ENCODE results near the gene TUBG1.
A peak's percentile ranks its signal among the peaks of the same experiment; 100 is the strongest.

The TUBG1 gene

DNA sequence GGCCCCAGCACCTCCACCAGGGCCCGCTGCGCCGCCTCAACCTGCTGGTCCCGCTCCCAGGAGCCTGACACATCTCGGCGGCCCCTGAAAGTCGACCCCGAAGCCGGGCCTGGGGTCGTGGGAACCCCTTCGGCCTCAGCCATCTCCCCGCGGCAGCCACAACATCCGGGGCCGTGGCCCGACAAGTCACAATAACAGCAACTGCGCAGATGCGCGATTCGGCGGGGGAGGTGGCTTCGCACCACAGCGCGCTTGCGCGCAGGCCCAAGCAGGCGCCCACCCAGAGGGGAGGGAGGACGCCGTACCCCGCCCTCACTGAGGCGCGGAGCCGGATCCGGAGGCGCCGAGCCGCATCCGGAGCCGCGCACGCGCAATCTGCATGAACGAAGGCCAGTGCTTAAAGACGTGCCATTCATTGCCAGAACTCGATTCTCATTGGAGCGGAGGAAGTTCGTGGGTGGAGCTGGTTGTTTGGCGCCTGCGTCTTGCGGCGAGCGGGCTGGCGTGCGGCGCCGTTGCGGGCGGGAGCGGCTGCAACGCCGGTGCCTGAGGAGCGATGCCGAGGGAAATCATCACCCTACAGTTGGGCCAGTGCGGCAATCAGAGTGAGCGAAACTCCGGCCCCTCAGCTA lies at the start of gene TUBG1, which contains the start of gene RETREG3:
Gene TUBG1 (plus strand): TSS at position 502 of the 632 bp plus-strand sequence. CDS start 55 bp downstream, at position 557.
Gene RETREG3 (minus strand): TSS at position 193 of the 632 bp plus-strand sequence. CDS start 50 bp downstream, at position 143.
- peaks cover 33% of the 10 kb centered on the region for H3K36me3 Mint-ChIP-seq (ENCODE audit: low read depth)

DNA sequence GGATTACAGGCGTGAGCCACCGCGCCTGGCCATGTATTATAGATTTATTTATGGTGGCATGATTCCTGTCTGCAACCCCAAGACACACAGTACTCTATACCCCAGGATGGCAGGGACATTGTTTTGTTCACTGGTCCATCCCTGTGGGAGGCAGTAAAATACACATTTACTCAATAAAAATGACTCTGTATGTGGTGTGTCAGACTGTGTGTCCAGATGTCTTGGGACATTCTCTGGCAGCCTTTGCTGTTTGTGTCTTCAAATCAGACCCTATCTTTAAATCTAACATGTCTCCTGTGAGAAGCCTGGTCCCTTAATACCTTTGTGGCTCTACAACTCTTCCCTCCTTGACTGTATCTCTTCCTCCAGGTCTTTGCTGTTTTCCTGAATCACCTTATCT lies 49.2 kb upstream of the TUBG1 start:
- Mint-ChIP-seq H3K4me1 (ENCODE audit: low read depth) (peaks cover 36% of the 10 kb centered on the region), H3K36me3 (ENCODE audit: low read depth) (peaks cover 10% of the 10 kb centered on the region), H3K9me3 (no peaks in the 10 kb centered on the region), H3K4me3 (no peak overlapping the region), H3K27ac (peak overlapping the region; percentile 7), H3K27me3 (no peaks in the 10 kb centered on the region)

More for the DNA sequence above, at the start of gene TUBG1, which contains the start of gene RETREG3:
- Mint-ChIP-seq H3K4me1 (ENCODE audit: low read depth) (peaks cover 47% of the 10 kb centered on the region), H3K27ac (peak within 1 kb of the TSS; percentile 95), H3K9me3 (no peaks in the 10 kb centered on the region), H3K27me3 (no peaks in the 10 kb centered on the region), H3K4me3 (peak within 1 kb of the TSS; percentile 98)

DNA sequence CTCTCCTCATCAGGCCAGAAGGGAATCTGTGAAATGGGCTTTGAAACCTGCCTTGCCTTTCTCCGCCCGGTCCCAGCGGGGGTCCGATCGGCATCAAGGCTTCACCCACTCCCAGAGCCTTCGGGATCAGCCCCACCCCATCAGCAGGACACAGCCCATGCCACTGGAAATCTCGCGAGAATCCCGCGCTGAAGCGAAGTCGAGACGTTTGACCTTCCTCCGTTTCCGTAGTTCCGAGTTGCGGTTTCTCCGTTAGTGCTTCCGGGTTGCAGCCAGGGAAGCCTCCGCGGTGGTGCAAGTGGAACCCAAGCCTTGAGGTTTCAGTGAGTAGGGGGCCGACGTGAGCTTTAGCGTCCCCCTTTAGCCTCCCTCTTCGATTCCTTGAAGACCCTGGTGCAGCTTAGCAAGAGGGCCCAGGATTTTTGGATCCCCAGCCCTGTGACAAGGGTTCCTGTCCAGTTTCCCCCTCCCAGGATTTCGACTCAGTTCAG lies 47.5 kb upstream of the TUBG1 start, which contains the start of gene COASY:
Gene COASY (plus strand): TSS at position 252 of the 491 bp plus-strand sequence. CDS start 475 bp downstream, outside the sequence.
- H3K4me1 Mint-ChIP-seq (ENCODE audit: low read depth): peaks cover 35% of the 10 kb centered on the region
- H3K9me3 Mint-ChIP-seq: no peaks in the 10 kb centered on the region
- H3K36me3 Mint-ChIP-seq (ENCODE audit: low read depth): peaks cover 14% of the 10 kb centered on the region
- H3K27me3 Mint-ChIP-seq: no peaks in the 10 kb centered on the region
- H3K27ac Mint-ChIP-seq: peak within 1 kb of the TSS; percentile 92
- peak within 1 kb of the TSS; percentile 95 for H3K4me3 Mint-ChIP-seq

DNA sequence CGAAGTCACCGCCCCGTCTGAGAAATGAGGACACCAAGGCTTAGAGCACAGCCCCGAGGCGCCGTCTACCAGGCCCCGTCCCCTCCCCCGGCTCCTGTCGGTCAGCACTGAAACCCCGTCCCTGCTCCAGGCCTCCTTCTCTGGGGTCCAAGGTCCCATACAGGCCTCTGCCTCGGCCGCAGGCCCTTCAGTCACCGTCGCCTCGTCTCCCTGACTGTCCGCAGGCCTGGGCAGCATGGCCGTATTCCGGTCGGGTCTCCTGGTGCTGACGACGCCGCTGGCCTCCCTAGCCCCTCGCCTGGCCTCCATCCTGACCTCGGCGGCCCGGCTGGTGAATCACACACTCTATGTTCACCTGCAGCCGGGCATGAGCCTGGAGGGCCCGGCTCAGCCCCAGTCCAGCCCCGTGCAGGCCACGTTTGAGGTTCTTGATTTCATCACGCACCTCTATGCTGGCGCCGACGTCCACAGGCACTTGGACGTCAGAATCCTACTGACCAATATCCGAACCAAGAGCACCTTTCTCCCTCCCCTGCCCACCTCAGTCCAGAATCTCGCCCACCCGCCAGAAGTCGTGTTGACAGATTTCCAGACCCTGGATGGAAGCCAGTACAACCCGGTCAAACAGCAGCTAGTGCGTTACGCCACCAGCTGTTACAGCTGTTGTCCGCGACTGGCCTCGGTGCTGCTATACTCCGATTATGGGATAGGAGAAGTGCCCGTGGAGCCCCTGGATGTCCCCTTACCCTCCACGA lies 46.9 kb upstream of the TUBG1 start:
- no peaks in the 10 kb centered on the region for H3K27me3 Mint-ChIP-seq
- H3K4me1 Mint-ChIP-seq (ENCODE audit: low read depth): peaks cover 37% of the 10 kb centered on the region
- peak overlapping the region; percentile 95 for H3K4me3 Mint-ChIP-seq
- peaks cover 14% of the 10 kb centered on the region for H3K36me3 Mint-ChIP-seq (ENCODE audit: low read depth)
- H3K9me3 Mint-ChIP-seq: no peaks in the 10 kb centered on the region
- H3K27ac Mint-ChIP-seq: peak overlapping the region; percentile 92

DNA sequence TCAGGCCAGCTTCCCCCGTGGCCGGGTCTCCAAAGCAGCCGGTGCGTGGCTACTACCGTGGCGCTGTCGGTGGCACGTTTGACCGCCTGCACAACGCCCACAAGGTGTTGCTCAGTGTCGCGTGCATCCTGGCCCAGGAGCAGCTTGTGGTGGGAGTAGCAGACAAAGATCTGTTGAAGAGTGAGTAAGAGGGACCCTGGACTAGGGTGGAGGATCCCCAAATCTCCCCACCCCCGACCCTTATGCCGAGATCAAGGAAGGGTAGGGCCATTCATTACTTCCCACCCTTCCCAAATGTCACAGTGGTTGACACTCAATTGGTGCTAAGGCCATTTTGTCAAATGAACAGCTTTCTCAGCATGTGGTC lies 46.4 kb upstream of the TUBG1 start:
- H3K27ac Mint-ChIP-seq: peak overlapping the region; percentile 92

DNA sequence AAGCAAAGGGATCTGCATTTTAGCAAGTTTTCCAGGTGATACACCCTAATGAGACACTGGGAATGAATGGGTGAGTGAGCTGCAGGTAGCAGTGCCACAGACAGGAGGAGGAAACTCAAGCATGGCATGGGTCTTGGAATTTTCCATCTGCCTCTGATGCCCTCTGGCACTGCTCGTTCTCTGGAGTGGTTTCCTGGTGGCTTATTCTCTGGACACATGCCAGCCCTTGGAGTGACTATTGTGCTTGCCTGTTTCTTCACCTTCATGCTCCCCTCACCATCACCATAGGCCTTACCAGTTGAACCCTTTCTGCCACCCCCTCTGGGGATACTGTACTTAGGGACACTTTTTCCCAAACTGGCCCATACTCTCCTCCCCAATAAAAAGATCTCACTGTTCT lies 45.9 kb upstream of the TUBG1 start:
- H3K36me3 Mint-ChIP-seq (ENCODE audit: low read depth): peaks cover 21% of the 10 kb centered on the region
- no peaks in the 10 kb centered on the region for H3K9me3 Mint-ChIP-seq
- no peaks in the 10 kb centered on the region for H3K27me3 Mint-ChIP-seq
- peaks cover 43% of the 10 kb centered on the region for H3K4me1 Mint-ChIP-seq (ENCODE audit: low read depth)
- H3K4me3 Mint-ChIP-seq: peak overlapping the region; percentile 95
- H3K27ac Mint-ChIP-seq: peak overlapping the region; percentile 92

More for the DNA sequence above, 46.4 kb upstream of the TUBG1 start:
- Mint-ChIP-seq H3K4me1 (ENCODE audit: low read depth) (peaks cover 41% of the 10 kb centered on the region), H3K36me3 (ENCODE audit: low read depth) (peaks cover 19% of the 10 kb centered on the region), H3K9me3 (no peaks in the 10 kb centered on the region), H3K4me3 (peak overlapping the region; percentile 95), H3K27me3 (no peaks in the 10 kb centered on the region)

DNA sequence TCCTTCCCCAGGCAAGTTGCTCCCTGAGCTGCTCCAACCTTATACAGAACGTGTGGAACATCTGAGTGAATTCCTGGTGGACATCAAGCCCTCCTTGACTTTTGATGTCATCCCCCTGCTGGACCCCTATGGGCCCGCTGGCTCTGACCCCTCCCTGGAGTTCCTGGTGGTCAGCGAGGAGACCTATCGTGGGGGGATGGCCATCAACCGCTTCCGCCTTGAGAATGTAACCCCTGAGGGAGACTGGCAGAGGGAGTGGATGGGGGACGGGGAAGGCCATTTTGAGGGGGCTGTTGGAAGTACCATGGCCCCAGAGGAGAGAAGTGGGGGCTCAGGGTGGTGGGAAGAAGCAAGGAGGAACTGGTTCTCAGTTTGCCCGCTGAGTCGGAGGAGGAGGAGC lies 45.5 kb upstream of the TUBG1 start:
- H3K36me3 Mint-ChIP-seq (ENCODE audit: low read depth): peaks cover 26% of the 10 kb centered on the region
- no peaks in the 10 kb centered on the region for H3K9me3 Mint-ChIP-seq
- peak overlapping the region; percentile 95 for H3K4me3 Mint-ChIP-seq
- H3K27me3 Mint-ChIP-seq: no peaks in the 10 kb centered on the region
- peaks cover 47% of the 10 kb centered on the region for H3K4me1 Mint-ChIP-seq (ENCODE audit: low read depth)
- H3K27ac Mint-ChIP-seq: peak overlapping the region; percentile 92

DNA sequence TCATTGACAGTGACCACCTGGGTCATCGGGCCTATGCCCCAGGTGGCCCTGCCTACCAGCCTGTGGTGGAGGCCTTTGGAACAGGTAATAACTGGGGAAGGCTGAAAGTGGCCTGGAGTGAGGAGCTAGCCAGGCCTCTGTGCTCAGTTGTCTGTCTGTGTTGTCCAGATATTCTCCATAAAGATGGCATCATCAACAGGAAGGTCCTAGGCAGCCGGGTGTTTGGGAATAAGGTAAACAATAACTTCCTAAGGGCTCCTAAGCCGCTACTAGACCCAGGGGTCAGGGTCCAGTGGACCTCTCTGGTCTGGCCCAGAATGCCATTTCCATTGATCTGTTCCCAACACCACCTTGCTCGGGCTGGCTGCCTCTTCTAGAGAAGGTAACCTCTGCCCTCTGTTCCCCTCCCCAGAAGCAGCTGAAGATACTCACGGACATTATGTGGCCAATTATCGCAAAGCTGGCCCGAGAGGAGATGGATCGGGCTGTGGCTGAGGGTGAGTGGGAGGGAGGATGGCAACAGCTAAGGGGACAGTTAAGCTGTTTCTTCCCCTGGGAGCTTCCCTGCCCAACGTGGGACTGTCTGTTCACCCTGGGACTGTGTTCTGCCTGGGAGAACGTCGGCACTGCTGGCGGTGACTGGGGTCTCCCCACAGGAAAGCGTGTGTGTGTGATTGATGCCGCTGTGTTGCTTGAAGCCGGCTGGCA lies 44.5 kb upstream of the TUBG1 start:
- peak overlapping the region; percentile 20 for H3K4me3 Mint-ChIP-seq
- H3K27ac Mint-ChIP-seq: peak overlapping the region; percentile 58
- no peaks in the 10 kb centered on the region for H3K9me3 Mint-ChIP-seq
- H3K36me3 Mint-ChIP-seq (ENCODE audit: low read depth): peaks cover 36% of the 10 kb centered on the region
- H3K27me3 Mint-ChIP-seq: no peaks in the 10 kb centered on the region
- H3K4me1 Mint-ChIP-seq (ENCODE audit: low read depth): peaks cover 56% of the 10 kb centered on the region

DNA sequence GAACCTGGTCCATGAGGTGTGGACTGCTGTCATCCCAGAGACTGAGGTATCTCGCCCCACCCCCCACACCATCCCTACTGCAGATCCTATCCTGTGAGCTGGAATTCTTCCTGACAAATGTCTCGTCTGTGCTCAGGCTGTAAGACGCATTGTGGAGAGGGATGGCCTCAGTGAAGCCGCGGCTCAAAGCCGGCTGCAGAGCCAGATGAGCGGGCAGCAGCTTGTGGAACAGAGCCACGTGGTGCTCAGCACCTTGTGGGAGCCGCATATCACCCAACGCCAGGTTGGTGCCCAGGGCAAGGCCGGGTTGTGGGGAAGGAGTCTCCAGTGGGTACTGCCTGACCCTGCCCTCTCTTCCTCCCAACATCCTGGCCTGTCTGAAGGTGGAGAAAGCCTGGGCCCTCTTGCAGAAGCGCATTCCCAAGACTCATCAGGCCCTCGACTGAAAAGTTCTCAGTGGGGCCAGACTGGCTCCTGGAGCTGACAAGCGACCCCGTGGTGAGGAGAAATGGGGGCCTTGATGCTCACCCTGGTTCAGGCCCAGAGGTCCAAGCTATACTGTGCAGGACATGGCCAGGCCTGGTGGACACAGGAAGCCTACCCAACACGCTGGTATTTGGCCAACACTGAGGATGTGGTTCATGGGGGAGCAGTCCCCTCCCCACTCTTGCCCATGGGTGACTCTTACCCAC lies 43.8 kb upstream of the TUBG1 start:
- no peaks in the 10 kb centered on the region for H3K9me3 Mint-ChIP-seq
- peak overlapping the region; percentile 97 for H3K27ac Mint-ChIP-seq
- peaks cover 41% of the 10 kb centered on the region for H3K36me3 Mint-ChIP-seq (ENCODE audit: low read depth)
- no peak overlapping the region for H3K4me3 Mint-ChIP-seq
- H3K4me1 Mint-ChIP-seq (ENCODE audit: low read depth): peaks cover 57% of the 10 kb centered on the region
- H3K27me3 Mint-ChIP-seq: no peaks in the 10 kb centered on the region

DNA sequence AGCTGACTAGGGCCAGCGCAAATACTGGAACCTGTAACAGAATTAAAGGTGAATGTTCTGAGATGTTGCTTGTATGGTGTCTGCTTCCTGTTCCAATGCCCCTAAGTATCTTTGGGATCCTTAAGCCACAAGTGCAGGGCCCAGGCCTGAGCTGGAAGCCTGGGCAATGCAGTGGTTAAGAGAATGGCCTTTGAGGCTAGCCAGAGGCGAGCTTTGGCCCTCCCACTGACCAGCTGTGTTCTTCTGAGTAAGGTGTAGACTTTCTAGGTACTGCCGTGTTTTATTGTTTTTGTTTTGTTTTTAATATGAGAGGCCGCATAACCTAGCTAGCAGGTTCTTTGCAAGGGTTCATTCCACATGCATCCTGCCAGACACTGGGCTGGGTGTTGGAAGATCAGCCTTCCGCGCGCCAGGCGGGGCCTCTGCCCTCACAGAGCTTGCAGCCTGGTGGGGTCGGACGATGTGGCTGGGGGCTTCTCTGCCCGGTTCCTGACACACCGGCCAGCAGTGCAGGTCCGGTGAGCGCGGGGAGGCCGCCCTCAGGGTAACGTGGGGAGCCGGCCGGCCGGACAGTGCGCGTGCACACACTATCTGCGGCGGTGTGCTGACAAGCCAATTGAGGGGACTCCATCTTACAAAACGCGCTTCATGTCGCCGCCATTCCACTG lies 43.1 kb upstream of the TUBG1 start:
- Mint-ChIP-seq H3K27ac (peak overlapping the region; percentile 97), H3K9me3 (no peaks in the 10 kb centered on the region), H3K36me3 (ENCODE audit: low read depth) (peaks cover 47% of the 10 kb centered on the region), H3K4me3 (peak overlapping the region; percentile 97), H3K4me1 (ENCODE audit: low read depth) (peaks cover 53% of the 10 kb centered on the region), H3K27me3 (no peaks in the 10 kb centered on the region)

DNA sequence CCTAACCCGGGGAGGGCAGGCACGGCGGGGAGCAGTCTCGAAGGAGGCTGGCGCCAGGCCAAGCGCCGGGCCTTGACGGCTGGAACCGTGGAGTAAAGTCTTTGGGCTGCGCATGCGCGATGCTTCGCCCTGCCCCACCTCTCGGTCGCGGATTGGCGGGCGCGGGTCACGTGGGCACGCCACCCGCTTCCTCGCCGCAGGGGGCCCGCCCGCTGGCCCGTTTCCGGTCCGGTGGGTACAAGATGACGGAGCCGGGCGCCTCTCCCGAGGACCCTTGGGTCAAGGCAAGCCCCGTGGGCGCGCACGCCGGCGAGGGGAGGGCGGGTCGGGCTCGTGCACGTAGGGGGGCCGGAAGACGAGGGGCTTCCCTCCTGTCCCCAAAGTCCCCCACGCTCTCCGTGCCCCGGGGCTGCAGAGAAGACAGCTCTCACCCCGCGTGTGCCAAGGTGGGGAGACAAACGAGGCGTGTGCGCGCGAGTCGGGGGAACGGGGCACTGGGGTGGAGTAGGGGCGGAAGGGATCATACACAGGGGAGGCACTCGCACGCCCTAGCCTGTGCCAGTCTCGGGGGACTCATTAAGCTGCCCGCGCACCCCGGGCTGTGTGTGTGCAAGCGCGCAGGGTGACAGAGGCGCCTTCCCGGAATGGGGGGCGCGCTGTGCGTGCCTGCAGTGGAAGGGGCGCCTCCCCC lies 42.5 kb upstream of the TUBG1 start, which contains the start of gene MLX:
Gene MLX (plus strand): TSS at position 218 of the 691 bp plus-strand sequence. CDS start 25 bp downstream, at position 243.
- no peaks in the 10 kb centered on the region for H3K9me3 Mint-ChIP-seq
- peaks cover 54% of the 10 kb centered on the region for H3K36me3 Mint-ChIP-seq (ENCODE audit: low read depth)
- no peaks in the 10 kb centered on the region for H3K27me3 Mint-ChIP-seq
- H3K4me3 Mint-ChIP-seq: peak within 1 kb of the TSS; percentile 97
- peak within 1 kb of the TSS; percentile 97 for H3K27ac Mint-ChIP-seq
- H3K4me1 Mint-ChIP-seq (ENCODE audit: low read depth): peaks cover 50% of the 10 kb centered on the region

DNA sequence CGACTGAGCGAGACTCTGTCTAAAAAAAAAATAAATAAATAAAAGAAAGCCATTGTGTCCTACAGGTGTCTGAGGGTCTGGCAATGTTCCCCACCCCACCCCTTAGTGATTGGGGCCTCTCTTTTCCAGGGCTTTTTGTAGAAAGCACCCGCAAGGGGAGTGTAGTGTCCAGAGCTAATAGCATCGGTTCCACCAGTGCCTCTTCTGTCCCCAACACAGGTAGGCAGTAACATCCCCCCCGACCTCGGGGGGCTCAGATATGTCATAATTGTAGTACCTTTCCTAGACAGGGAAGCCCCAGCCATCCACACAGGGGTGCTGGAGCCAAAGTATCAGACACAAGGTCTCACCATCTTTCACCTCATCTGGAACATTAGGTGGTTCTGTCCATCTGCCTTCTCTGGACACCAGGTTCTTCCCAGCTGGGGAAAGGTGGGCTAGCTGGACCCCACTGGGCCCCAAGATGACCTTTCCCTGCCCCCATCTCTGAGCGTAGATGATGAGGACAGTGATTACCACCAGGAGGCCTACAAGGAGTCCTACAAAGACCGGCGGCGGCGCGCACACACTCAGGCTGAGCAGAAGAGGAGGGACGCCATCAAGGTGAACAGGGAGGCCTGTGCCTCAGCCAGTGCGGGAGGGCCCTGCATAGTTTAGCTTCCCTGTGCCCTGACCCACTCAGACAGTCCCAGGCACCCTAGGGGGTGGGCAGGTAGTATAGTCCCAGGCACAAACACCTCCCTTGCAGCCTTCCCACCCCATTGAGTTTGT lies 41.0 kb upstream of the TUBG1 start:
- H3K27me3 Mint-ChIP-seq: no peaks in the 10 kb centered on the region
- peak overlapping the region; percentile 97 for H3K4me3 Mint-ChIP-seq
- H3K27ac Mint-ChIP-seq: peak overlapping the region; percentile 49
- peaks cover 61% of the 10 kb centered on the region for H3K36me3 Mint-ChIP-seq (ENCODE audit: low read depth)
- no peaks in the 10 kb centered on the region for H3K9me3 Mint-ChIP-seq
- peaks cover 44% of the 10 kb centered on the region for H3K4me1 Mint-ChIP-seq (ENCODE audit: low read depth)
